ENCODE measurements around the gene FRMD8. TPM values are rescaled to one million over a fixed set of nuclear protein-coding genes. Genes with fewer than 3 reads are reported as not detected.
A peak's percentile ranks its signal among the peaks of the same experiment; 100 is the strongest.

The FRMD8 gene
- total and polyA plus RNA-seq, 9 of the 15 experiments (the other 6 are each of a cell fraction or from before 2014, with no cell fraction given) = 4.5 to 54.5 (median 15.8) TPM

- TF ChIP-seq MBD1 (CRISPR knock-in tag; IDR thresholded peaks at IDR 0.05) (no peak), SIN3A (IDR thresholded peaks at IDR 0.05; ENCODE audit: borderline replicate concordance in 2 of 2, control insufficient read depth in 1 of 2, low read depth in 2 of 2, low read length in 2 of 2) (0 out of 4 replicates have a peak, but pooled peaks of 1 of the 2 experiments have one; percentile 31), NCOA6 (IDR thresholded peaks at IDR 0.05) (no peak), FOXK2 (conservative IDR thresholded peaks at IDR 0.05 in 1 of 2, IDR thresholded peaks at IDR 0.05 in 1 of 2; ENCODE audit: low read depth in 2 of 2) (no peak), KDM5B (IDR thresholded peaks at IDR 0.05; ENCODE audit: insufficient replicate concordance, low read depth, low read length) (peak; percentile 40), TCF15 (CRISPR knock-in tag; IDR thresholded peaks at IDR 0.05) (no peak), MAFK (IDR thresholded peaks at IDR 0.05; ENCODE audit: low read length) (0 out of 2 replicates have a peak, but pooled peaks have one; percentile 12), PRDM10 (IDR thresholded peaks at IDR 0.05; ENCODE audit: partially characterized antibody) (peak; percentile 75), BRF2 (IDR thresholded peaks at IDR 0.05; ENCODE audit: borderline replicate concordance, insufficient read depth, insufficient read length) (no peak), ZNF507 (tag; conservative IDR thresholded peaks at IDR 0.05) (no peak), MAFF (IDR thresholded peaks at IDR 0.05; ENCODE audit: low read length) (no peak), TAF7 (tag; IDR thresholded peaks at IDR 0.05) (no peak), GATAD2B (IDR thresholded peaks at IDR 0.05; ENCODE audit: borderline replicate concordance) (no peak), TAF15 (IDR thresholded peaks at IDR 0.05; ENCODE audit: low read depth, low read length) (no peak), SNRNP70 (optimal IDR thresholded peaks at IDR 0.05; ENCODE audit: low read depth, low read length) (no peak)
Measured at GRCh38 chr11:65436412-65437032, 50.1 kb downstream of the FRMD8 start (continued).

Measured in K562 (cell line).